Measurements from ENCODE around the gene RORB.

The RORB gene

DNA sequence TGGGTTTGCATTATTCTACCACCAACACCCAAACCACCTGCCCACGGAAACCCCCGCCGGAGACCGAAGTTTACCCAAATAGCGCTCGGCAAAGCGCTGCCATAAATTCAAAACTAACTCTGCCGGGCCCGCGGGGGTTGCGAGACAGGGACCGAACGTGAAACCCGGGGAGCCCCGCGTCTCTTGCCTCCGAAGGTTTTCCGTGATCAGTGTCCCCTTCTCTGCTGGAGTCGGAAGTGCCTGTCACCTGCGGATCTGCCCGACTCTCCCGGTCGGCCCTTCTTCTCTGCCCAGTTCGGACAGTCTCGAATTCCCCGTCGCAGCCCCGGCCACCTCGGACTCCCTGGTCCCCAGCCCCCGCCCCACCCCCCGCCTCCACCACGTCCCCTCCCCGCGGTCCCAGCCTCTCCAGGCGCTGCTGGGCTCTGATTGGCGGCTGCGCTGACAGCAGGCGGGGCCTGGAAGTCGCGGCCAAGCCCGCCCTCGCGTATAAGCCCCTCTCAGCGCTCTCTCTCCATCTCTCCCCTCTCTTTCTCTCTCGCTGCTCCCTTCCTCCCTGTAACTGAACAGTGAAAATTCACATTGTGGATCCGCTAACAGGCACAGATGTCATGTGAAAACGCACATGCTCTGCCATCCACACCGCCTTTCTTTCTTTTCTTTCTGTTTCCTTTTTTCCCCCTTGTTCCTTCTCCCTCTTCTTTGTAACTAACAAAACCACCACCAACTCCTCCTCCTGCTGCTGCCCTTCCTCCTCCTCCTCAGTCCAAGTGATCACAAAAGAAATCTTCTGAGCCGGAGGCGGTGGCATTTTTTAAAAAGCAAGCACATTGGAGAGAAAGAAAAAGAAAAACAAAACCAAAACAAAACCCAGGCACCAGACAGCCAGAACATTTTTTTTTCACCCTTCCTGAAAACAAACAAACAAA, at the start of gene RORB:
RORB (plus strand) TSS at position 517 of the 929 bp plus-strand sequence. CDS start 642 bp downstream, outside the sequence.
- DNase-seq (ENCODE audit: low read depth): no peak

DNA sequence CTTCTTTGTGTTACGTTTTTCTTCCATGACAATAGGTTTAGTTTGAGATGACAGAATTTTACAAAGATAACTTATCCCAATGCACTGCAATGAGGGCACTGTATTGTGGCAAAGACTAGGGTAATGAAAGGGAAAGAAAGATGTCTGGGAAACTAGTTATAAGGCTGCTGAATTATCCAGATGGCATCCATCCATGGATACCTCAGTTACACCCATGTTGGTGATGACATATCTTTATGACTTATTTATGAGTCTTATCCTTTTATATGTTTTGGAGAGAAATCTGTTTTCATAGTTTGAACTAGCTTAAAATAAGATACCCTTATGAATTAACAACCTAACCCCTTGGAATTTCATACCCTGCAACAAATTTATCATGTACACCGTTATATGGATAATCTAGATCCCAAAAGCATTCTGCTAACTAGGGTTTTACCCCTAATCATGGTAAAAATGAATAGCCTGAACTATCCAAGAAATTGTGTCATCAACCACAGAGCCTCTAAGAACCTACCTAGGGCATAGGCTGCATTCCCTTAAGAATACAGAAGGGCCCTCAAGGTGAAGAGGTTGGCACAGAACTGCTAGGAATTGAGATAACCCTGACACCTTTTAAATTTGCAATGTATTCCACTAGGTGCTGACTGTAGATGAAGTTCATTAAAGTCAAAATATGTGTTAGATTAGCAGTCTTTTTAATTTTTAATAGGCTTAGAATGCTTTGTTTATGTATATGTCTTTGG, 49.5 kb upstream of the RORB start:
- DNase-seq (ENCODE audit: low read depth): no peak

- DNase-seq (ENCODE audit: low read depth): no peak
Observed at GRCh38 chr9:74449060-74449459, 48.1 kb upstream of the RORB start.

DNA sequence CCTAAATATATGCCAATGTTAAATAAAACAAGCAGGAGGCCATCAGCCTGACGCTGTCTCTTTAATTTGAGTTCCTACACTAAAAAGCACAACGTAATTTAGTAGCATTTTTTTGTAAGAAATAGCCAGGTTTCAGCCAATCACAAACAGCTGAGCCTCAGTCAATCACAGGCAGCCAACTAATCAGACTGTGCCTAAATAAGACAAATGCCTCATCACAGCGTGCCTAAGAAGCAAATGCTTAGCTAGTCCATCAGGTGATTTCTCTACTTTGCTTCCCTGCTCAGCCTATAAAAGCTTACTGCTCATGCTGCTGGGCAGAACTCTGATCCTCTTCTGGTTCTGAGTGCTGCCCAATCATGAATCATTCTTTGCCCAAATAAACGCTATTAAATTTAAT, 38.3 kb upstream of the RORB start:
- DNase-seq (ENCODE audit: low read depth): no peak

- DNase-seq (ENCODE audit: low read depth): no peak
Observed at GRCh38 chr9:74463825-74464224, 33.3 kb upstream of the RORB start.

- no peak for DNase-seq (ENCODE audit: low read depth)
Observed at GRCh38 chr9:74478606-74479005, 18.5 kb upstream of the RORB start.

DNA sequence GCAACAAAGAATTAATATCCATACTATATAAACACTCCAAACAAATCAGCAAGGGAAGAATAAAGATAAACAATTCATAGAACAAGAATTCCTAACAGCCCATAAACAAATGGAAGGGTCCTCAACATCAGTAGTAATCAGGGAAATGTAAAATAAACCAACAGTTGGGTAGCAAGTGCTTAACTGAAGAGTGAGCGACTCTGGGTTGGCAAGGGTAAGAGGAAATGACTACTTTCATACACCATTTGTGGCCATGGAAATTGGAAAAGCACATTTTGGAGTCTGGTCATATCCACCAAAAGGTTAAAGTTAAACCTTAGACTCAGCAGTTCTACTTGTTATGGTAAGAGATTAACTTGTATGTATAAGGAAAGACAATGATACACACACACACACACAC, 17.4 kb upstream of the RORB start:
- no peak for DNase-seq (ENCODE audit: low read depth)

GRCh38 chr9:74487395-74487794, 9.7 kb upstream of the RORB start:
- no peak for DNase-seq (ENCODE audit: low read depth)

DNA sequence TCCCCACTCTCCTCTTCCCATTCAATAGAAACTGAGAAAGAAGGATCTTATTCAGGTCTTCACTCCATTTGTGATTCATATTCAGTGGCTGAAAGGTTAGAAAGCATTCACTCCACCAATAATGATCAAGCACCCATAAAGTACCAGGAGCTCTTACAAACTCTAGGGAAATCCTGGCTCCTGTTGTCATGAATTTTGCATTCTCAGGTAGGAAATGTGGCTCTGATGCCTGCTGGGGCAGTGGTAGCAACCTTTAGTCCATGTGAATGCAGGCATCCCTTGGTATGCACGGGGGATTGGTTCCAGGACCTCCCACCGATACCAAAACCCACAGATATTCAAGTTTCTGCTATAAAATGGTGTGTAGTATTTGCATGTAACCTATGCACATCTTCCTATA, 3.6 kb upstream of the RORB start:
- DNase-seq (ENCODE audit: low read depth): no peak

DNA sequence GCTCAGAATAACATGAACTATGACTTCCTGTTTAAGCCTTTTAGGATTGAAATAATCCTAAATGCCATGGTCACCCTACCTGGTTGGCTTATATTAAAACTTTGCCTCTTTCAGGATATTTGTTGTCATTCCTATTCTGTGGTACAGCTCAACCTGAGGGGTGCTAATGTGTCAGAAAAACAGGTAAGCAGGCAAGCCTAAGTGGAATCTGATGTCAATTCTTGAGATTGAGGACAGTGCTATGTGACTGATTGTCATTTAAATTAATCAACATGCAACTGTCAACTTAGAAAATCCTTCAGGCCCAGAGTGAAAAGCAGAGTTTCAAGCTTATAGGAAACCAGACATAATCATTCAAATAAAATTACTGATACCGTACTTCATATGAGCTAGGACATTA, 2.6 kb upstream of the RORB start:
- DNase-seq (ENCODE audit: low read depth): no peak

DNA sequence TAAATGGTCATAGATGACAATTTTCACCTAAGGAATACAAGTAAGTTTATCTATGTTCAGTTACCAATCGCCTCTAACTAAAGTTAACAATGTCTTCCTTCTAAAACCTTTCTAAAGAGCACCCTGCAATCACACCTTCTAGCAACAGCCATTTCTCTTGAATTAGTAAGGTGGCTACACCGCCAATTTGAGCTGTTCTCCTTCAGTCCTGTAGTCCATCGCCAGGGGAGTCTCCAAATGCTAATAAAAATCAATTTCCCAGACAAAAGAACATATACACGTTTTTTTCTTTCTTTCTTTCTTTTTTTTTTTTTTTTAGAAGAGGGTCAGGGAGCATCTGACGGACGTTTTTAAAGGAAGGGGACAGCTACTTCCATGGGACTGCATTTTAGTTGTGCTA, 729 bp upstream of the RORB start:
- no peak for DNase-seq (ENCODE audit: low read depth)

DNA sequence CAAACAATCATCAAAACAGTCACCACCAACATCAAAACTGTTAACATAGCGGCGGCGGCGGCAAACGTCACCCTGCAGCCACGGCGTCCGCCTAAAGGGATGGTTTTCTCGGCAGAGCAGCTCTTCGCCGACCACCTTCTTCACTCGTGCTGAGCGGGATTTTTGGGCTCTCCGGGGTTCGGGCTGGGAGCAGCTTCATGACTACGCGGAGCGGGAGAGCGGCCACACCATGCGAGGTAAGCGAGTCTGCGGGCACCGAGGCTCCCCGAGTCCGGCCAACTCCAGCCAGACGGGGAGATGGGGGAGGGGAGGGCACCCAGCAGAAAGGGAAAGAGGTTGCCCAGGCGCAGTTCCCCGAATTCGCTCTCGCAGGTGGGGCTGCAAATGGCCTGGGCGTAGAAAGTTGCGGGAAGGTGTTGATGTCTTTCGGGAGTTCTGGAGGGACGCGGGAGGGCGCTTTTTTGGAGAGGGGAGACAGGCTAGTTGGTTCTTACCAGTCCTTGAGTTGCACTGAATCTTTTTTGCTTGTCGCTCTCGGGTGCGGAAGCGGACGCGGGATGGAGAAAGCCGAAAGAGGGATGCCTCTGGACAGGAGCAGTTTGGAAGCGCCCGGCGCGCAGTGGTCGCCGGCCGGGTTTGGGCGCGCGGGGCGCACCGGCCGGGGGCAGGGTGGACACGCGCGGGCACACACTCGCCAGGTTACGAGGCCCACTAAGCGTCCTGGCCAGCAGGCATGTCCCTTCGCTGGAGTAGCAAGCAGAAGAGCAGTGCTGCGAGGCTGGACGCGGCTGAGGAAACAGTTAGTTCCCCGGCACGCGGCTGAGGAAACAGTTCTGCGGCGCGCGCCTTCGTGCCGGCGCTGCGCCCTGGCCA, 849 bp downstream of the RORB start:
- no peak for DNase-seq (ENCODE audit: low read depth)

DNA sequence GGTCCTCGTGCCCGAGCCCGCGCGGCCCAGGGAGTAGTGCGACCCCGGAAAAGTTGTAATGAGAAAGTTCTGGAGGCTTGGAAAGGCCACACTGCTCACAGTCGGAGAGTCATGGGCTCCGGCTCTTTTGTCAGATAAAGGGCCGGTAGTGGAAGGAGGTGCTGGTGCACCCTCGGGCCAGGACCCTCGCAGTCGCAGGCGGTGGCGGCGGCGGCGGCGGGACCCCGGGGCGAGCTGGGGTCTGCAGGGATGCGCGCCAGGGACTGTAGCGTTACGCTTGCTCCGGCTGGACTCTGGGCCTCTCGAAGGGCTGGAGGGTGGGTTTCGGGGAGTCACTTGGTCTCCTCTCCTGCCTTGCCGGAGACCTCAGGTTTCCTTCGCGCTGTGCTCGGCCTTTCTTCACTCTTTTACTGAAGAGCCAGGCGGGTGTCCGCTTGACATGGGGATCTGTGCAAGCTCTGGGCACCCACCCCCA, 1.5 kb downstream of the RORB start:
- no peak for DNase-seq (ENCODE audit: low read depth)

- no peak for DNase-seq (ENCODE audit: low read depth)
Observed at GRCh38 chr9:74499111-74499601, 2.0 kb downstream of the RORB start.

GRCh38 chr9:74499770-74500583, 2.8 kb downstream of the RORB start:
- no peak for DNase-seq (ENCODE audit: low read depth)

- no peak for DNase-seq (ENCODE audit: low read depth)
Observed at GRCh38 chr9:74500584-74500924, 3.4 kb downstream of the RORB start.

DNA sequence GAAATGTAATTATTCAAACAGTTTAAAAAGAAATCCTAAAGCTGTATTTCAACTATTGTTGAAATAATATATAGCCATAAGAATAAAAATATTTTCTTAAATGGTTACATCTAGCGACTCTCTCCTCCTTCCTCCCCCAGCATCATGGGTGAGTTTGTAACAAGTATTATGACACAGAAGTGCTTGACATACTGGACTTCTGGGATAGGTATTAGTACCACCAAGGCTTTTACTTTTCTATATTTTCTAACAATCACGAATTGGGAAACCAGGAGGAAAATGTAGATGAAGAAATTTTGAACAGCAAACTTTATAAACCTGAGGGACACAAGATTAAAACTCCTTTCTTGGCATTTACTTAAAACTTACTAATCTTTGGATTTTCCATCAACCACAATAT, 4.4 kb downstream of the RORB start:
- no peak for DNase-seq (ENCODE audit: low read depth)

- DNase-seq (ENCODE audit: low read depth): no peak
Observed at GRCh38 chr9:74503219-74503618, 6.1 kb downstream of the RORB start.

DNA sequence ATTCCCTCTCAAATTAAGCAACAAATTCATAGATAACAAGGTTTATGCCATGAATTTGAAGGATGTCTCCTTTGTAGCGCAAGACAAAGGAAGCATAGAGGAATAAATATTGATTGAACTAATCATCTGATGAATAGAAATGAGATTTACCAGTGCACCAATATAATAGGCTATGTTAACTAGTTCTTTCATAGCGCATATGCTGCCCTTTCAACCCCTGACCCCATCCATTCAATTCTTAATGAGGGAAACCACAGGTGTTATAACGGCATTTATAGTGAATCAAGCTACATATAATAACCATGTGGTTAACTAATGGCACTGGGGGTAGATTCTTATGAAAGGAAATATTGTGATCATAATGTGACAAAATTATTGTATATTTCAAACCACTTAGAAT, 6.5 kb downstream of the RORB start:
- DNase-seq (ENCODE audit: low read depth): no peak

DNA sequence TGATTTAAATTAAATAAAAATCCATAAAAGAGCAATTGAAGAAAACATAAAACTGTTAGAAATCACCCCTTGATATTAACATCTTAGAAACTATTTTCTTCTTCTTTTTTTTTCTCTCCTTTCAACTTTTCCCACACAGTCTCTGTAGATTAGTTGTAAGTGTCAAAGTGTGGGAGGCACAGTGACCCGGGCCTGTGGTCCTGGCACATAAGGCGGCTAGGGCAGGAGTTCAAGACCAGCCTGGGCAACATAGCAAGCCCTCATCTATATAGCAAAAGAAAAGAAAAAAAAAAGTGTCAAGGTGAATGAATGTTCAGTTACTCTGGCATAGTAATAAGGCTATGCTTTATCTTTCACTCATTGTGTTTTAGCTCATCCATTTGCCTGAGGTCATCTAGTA, 14.2 kb downstream of the RORB start:
- no peak for DNase-seq (ENCODE audit: low read depth)

DNA sequence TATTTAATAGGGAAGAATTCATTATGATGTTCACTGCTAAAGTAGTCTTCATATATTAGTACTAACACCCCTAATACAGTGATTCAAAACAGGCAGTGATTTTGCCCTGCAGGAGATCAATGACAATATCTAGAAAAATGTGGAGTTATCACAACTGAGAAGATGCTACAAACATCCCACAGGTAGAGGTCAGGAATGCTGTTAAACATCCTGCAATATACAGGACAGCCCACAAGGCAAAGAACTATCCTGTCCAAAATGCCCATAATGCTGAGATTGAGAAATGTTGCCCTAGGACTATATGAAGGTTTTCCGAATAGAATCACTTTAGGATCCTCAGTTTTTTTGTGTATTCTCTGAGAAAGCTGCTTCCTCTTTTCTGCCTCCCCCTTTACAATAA, 15.3 kb downstream of the RORB start:
- DNase-seq (ENCODE audit: low read depth): no peak
